GM23338 (cell line): ENCODE measurements around the gene METRNL. TPM values are rescaled to one million over a fixed set of nuclear protein-coding genes. Genes with fewer than 3 reads are reported as not detected.

Experiments used
- ATAC-seq: fragments of 200-7000 bp; cut with Tn5 transposase; 3 replicates; pipeline ENCODE4 v1.9.1; 2020
- DNase-seq: peaks from one replicate; pipeline ENCODE4 v3.0.0-alpha.2; 2015; ENCODE audit warnings: low spot score
- H2AFZ ChIP-seq: fragments of 200-600 bp; sonication (generic); 2 replicates; pipeline ENCODE4 v1.8.0; 2016; ENCODE audit warnings: antibody characterized with exemption, mild to moderate bottlenecking, moderate library complexity
- H3F3A ChIP-seq: fragments of 200-600 bp; sonication (generic); replicated peaks from 2 replicates; pipeline ENCODE4 v1.8.0; 2017; ENCODE audit warnings: antibody characterized with exemption, mixed run types, low read depth
- H3K27ac ChIP-seq: fragments of 200-600 bp; sonication (generic); 2 replicates; pipeline ENCODE4 v1.6.1; 2016; ENCODE audit warnings: low read depth
- H3K27me3 ChIP-seq: fragments of 200-600 bp; sonication (generic); 2 replicates; pipeline ENCODE4 v1.8.0; 2016; ENCODE audit warnings: mild to moderate bottlenecking, mixed run types, moderate library complexity; ENCODE audit not compliant: insufficient read depth
- H3K36me3 ChIP-seq: fragments of 200-600 bp; sonication (generic); 2 replicates; pipeline ENCODE4 v1.8.0; 2016; ENCODE audit warnings: mild to moderate bottlenecking; ENCODE audit not compliant: insufficient read depth
- H3K4me1 ChIP-seq: fragments of 200-600 bp; sonication (generic); 2 replicates; pipeline ENCODE4 v1.8.0; 2016; ENCODE audit warnings: mild to moderate bottlenecking, moderate library complexity; ENCODE audit not compliant: insufficient read depth
- H3K4me2 ChIP-seq: fragments of 200-600 bp; sonication (generic); 2 replicates; pipeline ENCODE4 v1.7.1; 2017; ENCODE audit warnings: mixed run types
- H3K4me3 ChIP-seq: fragments of 200-600 bp; sonication (generic); 2 replicates; pipeline ENCODE4 v1.6.1; 2016; ENCODE audit warnings: mixed run types
- H3K79me2 ChIP-seq: fragments of 200-600 bp; sonication (generic); replicated peaks from 2 replicates; pipeline ENCODE4 v1.8.0; 2017; ENCODE audit warnings: mild to moderate bottlenecking; ENCODE audit not compliant: insufficient read depth
- H3K9me2 ChIP-seq: fragments of 200-600 bp; sonication (generic); 2 replicates; pipeline ENCODE4 v1.8.0; 2017; ENCODE audit not compliant: insufficient read depth
- H4K20me1 ChIP-seq: fragments of 200-600 bp; sonication (generic); replicated peaks from 2 replicates; pipeline ENCODE4 v1.8.0; 2017; ENCODE audit warnings: mild to moderate bottlenecking; ENCODE audit not compliant: insufficient read depth
- H3K27ac Mint-ChIP-seq: 2 replicates; pipeline ENCODE4 v1.8.0; 2020; ENCODE audit warnings: inconsistent platforms, mild to moderate bottlenecking, moderate library complexity, mixed read lengths
- H3K27me3 Mint-ChIP-seq: 3 replicates; pipeline ENCODE4 v1.8.0; 2022; ENCODE audit warnings: low read depth, mild to moderate bottlenecking, moderate library complexity, mixed read lengths, inconsistent platforms; ENCODE audit not compliant: insufficient read depth, poor library complexity
- H3K36me3 Mint-ChIP-seq: 3 replicates; pipeline ENCODE4 v1.8.0; 2021; ENCODE audit warnings: low read depth, mild to moderate bottlenecking, inconsistent platforms, moderate library complexity, mixed read lengths
- H3K4me1 Mint-ChIP-seq: 3 replicates; pipeline ENCODE4 v1.8.0; 2020; ENCODE audit warnings: mild to moderate bottlenecking, inconsistent platforms, mixed read lengths
- H3K4me3 Mint-ChIP-seq: 3 replicates; pipeline ENCODE4 v1.8.0; 2021; ENCODE audit warnings: moderate library complexity, mild to moderate bottlenecking, inconsistent platforms, mixed read lengths
- H3K9me3 Mint-ChIP-seq: 3 replicates; pipeline ENCODE4 v1.8.0; 2020; ENCODE audit warnings: moderate library complexity, mild to moderate bottlenecking, inconsistent platforms, mixed read lengths
- CREB1 ChIP-seq: fragments of 250-450 bp; sonication (Bioruptor Pico); IDR thresholded peaks from 2 replicates; pipeline ENCODE4 v1.5.0; 2020; ENCODE audit warnings: low read depth, mild to moderate bottlenecking, moderate library complexity
- EZH2 ChIP-seq: fragments of 200-600 bp; sonication (generic); IDR thresholded peaks from one replicate; pipeline ENCODE4 v1.8.0; 2017; ENCODE audit warnings: antibody characterized with exemption, mild to moderate bottlenecking, low read depth; ENCODE audit not compliant: unreplicated experiment
- EZH2phosphoT487 ChIP-seq: fragments of 200-600 bp; sonication (generic); IDR thresholded peaks from one replicate; pipeline ENCODE4 v1.8.1; 2018; ENCODE audit warnings: antibody characterized with exemption; ENCODE audit not compliant: unreplicated experiment
- JUNB ChIP-seq: IDR thresholded peaks from one replicate; pipeline ENCODE4 v1.6.1; 2016; ENCODE audit warnings: antibody characterized with exemption; ENCODE audit not compliant: unreplicated experiment
- POLR2AphosphoS5 ChIP-seq: IDR thresholded peaks from 2 replicates; pipeline ENCODE4 v1.6.1; 2016; ENCODE audit warnings: antibody characterized with exemption, low read depth
- STAT1 ChIP-seq: IDR thresholded peaks from one replicate; pipeline ENCODE4 v1.6.1; 2016; ENCODE audit warnings: antibody characterized with exemption; ENCODE audit not compliant: unreplicated experiment
- ZNF114 ChIP-seq: fragments of 250-450 bp; sonication (Bioruptor Pico); IDR thresholded peaks from 2 replicates; pipeline ENCODE4 v1.5.0; 2020; ENCODE audit warnings: mild to moderate bottlenecking, moderate library complexity
- ZNF331 ChIP-seq: fragments of 250-450 bp; sonication (Bioruptor Pico); IDR thresholded peaks from 2 replicates; pipeline ENCODE4 v1.5.0; 2020; ENCODE audit warnings: low read depth, mild to moderate bottlenecking, moderate library complexity
- polyA plus RNA-seq: library from polyadenylated mRNA; unstranded; fragments of >200 nt; fragmentation: Nextera tagmentation; extraction: Ambion mirVana; gene quantifications from 2 replicates; pipeline ENCODE4 v1.2.1, GENCODE V29; 2016
- total RNA-seq: library from RNA; depleted of rRNA; stranded (reverse); fragments of >200 nt; shearing (Covaris generic); gene quantifications from 2 replicates; pipeline ENCODE4 v1.2.3, GENCODE V29; 2014
- TF ChIP-seq, protein P1 (sequence below): IDR thresholded peaks from 2 replicates; pipeline ENCODE4 v1.6.1; 2016; ENCODE audit warnings: antibody characterized with exemption
- TF ChIP-seq, protein P2 (sequence below): fragments of 250-450 bp; sonication (Bioruptor Pico); IDR thresholded peaks from 2 replicates; pipeline ENCODE4 v1.5.0; 2020; ENCODE audit warnings: mild to moderate bottlenecking, moderate library complexity
- TF ChIP-seq, protein P3 (sequence below), 2 experiments: fragments of 200-600 bp in 1 of 2; sonication (generic) in 1 of 2; conservative IDR thresholded peaks; 2 replicates each; pipeline versions ENCODE4 v1.5.1 to v1.6.1; 2016 to 2017; ENCODE audit warnings: antibody characterized with exemption in 2 of 2, low read depth in 2 of 2, mild to moderate bottlenecking in 2 of 2, moderate library complexity in 1 of 2

The METRNL gene
- total and polyA plus RNA-seq, 2 experiments from 2014 or later: 12.2 to 20.2 TPM

DNA sequence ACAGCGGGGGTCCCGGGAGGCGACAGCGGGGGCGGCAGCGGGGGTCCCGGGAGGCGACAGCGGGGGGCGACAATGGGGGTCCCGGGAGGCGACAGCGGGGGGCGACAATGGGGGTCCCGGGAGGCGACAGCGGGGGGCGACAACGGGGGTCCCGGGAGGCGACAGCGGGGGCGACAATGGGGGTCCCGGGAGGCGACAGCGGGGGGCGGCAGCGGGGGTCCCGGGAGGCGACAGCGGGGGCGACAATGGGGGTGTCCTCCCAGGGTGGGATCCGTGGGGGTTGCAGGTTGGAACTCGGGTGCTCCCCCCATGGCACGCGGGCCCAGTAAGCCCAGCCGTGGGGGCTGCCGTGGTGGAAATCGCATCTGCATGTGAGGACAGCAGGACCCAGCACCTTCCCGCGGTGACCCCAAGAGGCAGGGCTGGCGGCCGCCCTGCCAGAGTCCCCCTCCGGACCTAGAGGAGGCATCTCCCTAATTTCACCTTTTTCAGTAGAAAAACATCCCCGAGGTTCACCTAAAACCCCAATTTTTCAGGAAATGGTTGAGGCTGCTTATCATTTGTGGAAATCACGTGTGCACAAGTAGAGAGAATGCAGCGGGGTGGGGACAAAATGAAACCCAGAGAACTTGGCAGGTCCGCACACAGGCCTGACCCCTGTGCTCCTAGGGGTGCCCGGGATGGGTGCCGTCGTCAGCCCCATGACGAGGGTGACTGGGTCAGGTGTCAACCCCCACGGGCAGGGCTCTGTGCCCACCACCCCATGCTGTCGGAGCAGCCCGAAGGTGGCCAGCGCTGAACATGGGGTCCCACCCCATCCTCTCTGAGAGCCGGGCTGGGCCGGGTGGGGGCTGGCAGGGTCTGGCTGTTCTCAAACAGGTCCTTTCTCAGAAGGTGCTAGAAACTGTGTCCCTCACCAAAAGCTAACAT is 10.5 kb upstream of the METRNL start (continued):
- TF ChIP-seq, protein P1, sequence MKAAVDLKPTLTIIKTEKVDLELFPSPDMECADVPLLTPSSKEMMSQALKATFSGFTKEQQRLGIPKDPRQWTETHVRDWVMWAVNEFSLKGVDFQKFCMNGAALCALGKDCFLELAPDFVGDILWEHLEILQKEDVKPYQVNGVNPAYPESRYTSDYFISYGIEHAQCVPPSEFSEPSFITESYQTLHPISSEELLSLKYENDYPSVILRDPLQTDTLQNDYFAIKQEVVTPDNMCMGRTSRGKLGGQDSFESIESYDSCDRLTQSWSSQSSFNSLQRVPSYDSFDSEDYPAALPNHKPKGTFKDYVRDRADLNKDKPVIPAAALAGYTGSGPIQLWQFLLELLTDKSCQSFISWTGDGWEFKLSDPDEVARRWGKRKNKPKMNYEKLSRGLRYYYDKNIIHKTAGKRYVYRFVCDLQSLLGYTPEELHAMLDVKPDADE: no peak
- no peak for TF ChIP-seq POLR2AphosphoS5
- TF ChIP-seq EZH2: no peak
- TF ChIP-seq, protein P2, sequence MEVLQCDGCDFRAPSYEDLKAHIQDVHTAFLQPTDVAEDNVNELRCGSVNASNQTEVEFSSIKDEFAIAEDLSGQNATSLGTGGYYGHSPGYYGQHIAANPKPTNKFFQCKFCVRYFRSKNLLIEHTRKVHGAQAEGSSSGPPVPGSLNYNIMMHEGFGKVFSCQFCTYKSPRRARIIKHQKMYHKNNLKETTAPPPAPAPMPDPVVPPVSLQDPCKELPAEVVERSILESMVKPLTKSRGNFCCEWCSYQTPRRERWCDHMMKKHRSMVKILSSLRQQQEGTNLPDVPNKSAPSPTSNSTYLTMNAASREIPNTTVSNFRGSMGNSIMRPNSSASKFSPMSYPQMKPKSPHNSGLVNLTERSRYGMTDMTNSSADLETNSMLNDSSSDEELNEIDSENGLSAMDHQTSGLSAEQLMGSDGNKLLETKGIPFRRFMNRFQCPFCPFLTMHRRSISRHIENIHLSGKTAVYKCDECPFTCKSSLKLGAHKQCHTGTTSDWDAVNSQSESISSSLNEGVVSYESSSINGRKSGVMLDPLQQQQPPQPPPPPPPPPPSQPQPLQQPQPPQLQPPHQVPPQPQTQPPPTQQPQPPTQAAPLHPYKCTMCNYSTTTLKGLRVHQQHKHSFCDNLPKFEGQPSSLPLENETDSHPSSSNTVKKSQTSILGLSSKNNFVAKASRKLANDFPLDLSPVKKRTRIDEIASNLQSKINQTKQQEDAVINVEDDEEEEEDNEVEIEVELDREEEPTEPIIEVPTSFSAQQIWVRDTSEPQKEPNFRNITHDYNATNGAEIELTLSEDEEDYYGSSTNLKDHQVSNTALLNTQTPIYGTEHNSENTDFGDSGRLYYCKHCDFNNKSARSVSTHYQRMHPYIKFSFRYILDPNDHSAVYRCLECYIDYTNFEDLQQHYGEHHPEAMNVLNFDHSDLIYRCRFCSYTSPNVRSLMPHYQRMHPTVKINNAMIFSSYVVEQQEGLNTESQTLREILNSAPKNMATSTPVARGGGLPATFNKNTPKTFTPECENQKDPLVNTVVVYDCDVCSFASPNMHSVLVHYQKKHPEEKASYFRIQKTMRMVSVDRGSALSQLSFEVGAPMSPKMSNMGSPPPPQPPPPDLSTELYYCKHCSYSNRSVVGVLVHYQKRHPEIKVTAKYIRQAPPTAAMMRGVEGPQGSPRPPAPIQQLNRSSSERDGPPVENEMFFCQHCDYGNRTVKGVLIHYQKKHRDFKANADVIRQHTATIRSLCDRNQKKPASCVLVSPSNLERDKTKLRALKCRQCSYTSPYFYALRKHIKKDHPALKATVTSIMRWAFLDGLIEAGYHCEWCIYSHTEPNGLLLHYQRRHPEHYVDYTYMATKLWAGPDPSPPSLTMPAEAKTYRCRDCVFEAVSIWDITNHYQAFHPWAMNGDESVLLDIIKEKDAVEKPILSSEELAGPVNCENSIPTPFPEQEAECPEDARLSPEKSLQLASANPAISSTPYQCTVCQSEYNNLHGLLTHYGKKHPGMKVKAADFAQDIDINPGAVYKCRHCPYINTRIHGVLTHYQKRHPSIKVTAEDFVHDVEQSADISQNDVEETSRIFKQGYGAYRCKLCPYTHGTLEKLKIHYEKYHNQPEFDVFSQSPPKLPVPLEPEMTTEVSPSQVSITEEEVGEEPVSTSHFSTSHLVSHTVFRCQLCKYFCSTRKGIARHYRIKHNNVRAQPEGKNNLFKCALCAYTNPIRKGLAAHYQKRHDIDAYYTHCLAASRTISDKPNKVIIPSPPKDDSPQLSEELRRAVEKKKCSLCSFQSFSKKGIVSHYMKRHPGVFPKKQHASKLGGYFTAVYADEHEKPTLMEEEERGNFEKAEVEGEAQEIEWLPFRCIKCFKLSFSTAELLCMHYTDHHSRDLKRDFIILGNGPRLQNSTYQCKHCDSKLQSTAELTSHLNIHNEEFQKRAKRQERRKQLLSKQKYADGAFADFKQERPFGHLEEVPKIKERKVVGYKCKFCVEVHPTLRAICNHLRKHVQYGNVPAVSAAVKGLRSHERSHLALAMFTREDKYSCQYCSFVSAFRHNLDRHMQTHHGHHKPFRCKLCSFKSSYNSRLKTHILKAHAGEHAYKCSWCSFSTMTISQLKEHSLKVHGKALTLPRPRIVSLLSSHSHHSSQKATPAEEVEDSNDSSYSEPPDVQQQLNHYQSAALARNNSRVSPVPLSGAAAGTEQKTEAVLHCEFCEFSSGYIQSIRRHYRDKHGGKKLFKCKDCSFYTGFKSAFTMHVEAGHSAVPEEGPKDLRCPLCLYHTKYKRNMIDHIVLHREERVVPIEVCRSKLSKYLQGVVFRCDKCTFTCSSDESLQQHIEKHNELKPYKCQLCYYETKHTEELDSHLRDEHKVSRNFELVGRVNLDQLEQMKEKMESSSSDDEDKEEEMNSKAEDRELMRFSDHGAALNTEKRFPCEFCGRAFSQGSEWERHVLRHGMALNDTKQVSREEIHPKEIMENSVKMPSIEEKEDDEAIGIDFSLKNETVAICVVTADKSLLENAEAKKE (CRISPR knock-in tag): no peak

DNA sequence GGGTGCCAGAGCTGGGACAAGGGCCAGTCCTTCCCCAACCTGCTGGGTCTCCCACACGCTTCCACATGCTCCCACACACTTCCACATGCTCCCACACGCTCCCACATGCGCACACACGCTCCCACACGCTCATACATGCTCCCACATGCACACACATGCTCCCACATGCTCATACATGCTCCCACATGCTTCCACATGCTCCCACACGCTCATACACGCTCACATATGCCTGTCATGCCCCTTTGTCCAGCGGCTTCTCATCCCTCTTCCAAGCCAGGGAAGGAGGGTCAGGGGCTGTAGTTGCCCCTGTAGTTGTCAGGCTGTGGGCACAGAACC is 9.9 kb upstream of the METRNL start:
- Histone ChIP-seq H3K27ac (no peak overlapping the region), H3K9me2 (no peaks in the 10 kb centered on the region), H3K79me2 (no peaks in the 10 kb centered on the region), H3F3A (no peaks in the 10 kb centered on the region), H3K4me2 (no peak overlapping the region), H4K20me1 (no peaks in the 10 kb centered on the region), H2AFZ (no peak overlapping the region), H3K4me3 (no peak overlapping the region), H3K4me1 (no peaks in the 10 kb centered on the region), H3K36me3 (no peaks in the 10 kb centered on the region), H3K27me3 (no peaks in the 10 kb centered on the region)
- Mint-ChIP-seq H3K27ac (no peak overlapping the region; the same call in 1 of the 2 replicates), H3K4me1 (no peaks in the 10 kb centered on the region; the same call in 2 of the 3 replicates), H3K9me3 (peaks cover 6% of the 10 kb centered on the region; the same call in 2 of the 3 replicates), H3K36me3 (no peaks in the 10 kb centered on the region; the same call in 2 of the 3 replicates), H3K4me3 (no peak overlapping the region), H3K27me3 (peaks cover 9% of the 10 kb centered on the region)
- ATAC-seq (no peak), DNase-seq (no peak)
- TF ChIP-seq STAT1: no peak
- TF ChIP-seq, protein P1: no peak
- TF ChIP-seq EZH2: no peak
- TF ChIP-seq ZNF331: no peak
- no peak for TF ChIP-seq ZNF114
- no peak for TF ChIP-seq POLR2AphosphoS5
- TF ChIP-seq, protein P3, sequence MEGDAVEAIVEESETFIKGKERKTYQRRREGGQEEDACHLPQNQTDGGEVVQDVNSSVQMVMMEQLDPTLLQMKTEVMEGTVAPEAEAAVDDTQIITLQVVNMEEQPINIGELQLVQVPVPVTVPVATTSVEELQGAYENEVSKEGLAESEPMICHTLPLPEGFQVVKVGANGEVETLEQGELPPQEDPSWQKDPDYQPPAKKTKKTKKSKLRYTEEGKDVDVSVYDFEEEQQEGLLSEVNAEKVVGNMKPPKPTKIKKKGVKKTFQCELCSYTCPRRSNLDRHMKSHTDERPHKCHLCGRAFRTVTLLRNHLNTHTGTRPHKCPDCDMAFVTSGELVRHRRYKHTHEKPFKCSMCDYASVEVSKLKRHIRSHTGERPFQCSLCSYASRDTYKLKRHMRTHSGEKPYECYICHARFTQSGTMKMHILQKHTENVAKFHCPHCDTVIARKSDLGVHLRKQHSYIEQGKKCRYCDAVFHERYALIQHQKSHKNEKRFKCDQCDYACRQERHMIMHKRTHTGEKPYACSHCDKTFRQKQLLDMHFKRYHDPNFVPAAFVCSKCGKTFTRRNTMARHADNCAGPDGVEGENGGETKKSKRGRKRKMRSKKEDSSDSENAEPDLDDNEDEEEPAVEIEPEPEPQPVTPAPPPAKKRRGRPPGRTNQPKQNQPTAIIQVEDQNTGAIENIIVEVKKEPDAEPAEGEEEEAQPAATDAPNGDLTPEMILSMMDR (conservative IDR thresholded peaks at IDR 0.05; ENCODE audit: low read depth in 2 of 2): no peak
- no peak for TF ChIP-seq CREB1 (CRISPR knock-in tag)
- TF ChIP-seq JUNB: no peak
- TF ChIP-seq EZH2phosphoT487: no peak
